T-helper 1 cell treated with Interleukin-12 subunit alpha and Interleukin-12 subunit beta and Interleukin-4 antibody, amounts not matched to agents 30 μg/mL and 1 μg/mL, for 36 hours (primary cell): ENCODE data around the gene OCRL.
"Not testable (repeated sequence)": the region's sequence is repeated elsewhere in the genome, so short reads cannot be mapped to it uniquely, and the experiment has no call there.

Experiments used
- H3K27ac Mint-ChIP-seq: one replicate; pipeline ENCODE4 v1.8.0; 2021; ENCODE audit warnings: mild to moderate bottlenecking, mixed read lengths
- H3K27me3 Mint-ChIP-seq: one replicate; pipeline ENCODE4 v1.8.0; 2021; ENCODE audit warnings: low read depth, mixed read lengths
- H3K36me3 Mint-ChIP-seq: one replicate; pipeline ENCODE4 v1.8.0; 2021; ENCODE audit warnings: low read depth, mixed read lengths
- H3K4me1 Mint-ChIP-seq: one replicate; pipeline ENCODE4 v1.8.0; 2021; ENCODE audit warnings: low read depth, mixed read lengths
- H3K4me3 Mint-ChIP-seq: one replicate; pipeline ENCODE4 v1.8.0; 2021; ENCODE audit warnings: mild to moderate bottlenecking, moderate library complexity, mixed read lengths
- H3K9me3 Mint-ChIP-seq: one replicate; pipeline ENCODE4 v1.8.0; 2021; ENCODE audit warnings: mixed read lengths

Gene OCRL

GRCh38 chrX:129557844-129558480 lies 17.9 kb downstream of the OCRL start:
- no peaks in the 10 kb centered on the region for H3K27me3 Mint-ChIP-seq
- H3K9me3 Mint-ChIP-seq: no peaks in the 10 kb centered on the region
- peaks cover 9% of the 10 kb centered on the region for H3K36me3 Mint-ChIP-seq
- no peaks in the 10 kb centered on the region for H3K4me1 Mint-ChIP-seq
- no peak overlapping the region for H3K27ac Mint-ChIP-seq
- H3K4me3 Mint-ChIP-seq: no peak overlapping the region

DNA sequence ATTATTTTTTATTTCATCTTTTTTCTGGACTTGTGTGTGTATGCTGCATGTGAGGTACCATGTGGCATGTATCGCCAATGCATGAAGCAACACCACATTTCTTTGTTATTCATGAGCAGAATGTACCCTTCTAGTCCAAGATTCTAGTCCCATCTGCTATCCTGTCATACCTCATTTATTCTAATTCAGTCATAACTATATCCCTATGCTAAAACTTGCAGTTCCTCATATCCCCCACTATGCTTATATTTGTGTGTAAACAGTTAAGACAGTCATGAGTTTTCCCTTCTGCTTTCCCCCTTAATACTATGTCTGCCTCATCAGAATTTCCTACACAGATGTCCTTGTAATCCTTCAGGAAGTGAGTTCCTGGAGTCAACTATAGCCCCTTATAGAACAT lies 19.7 kb downstream of the OCRL start:
- Mint-ChIP-seq H3K4me3 (no peak overlapping the region), H3K9me3 (no peaks in the 10 kb centered on the region), H3K27me3 (no peaks in the 10 kb centered on the region), H3K36me3 (peaks cover 11% of the 10 kb centered on the region), H3K27ac (no peak overlapping the region), H3K4me1 (no peaks in the 10 kb centered on the region)

DNA sequence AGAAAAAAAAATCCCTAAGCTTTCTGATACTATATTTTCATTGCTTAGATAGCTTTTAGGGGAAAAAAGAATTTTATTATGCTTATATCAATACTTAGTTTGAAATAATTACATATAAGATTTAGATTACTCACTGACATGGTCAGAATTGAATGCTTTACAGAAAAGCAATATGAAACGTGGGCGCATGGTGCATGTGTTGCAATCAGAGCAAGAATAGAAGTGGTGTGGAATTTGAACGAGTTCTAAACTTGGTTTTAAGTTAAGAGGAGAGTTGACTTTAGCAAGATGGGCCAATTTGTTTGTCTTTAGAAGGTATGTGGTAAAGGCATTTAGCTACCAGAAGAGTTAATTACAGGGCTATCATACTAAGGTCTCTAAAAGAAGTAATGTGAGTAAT lies 21.4 kb downstream of the OCRL start:
- peaks cover 11% of the 10 kb centered on the region for H3K36me3 Mint-ChIP-seq
- no peaks in the 10 kb centered on the region for H3K27me3 Mint-ChIP-seq
- H3K9me3 Mint-ChIP-seq: no peaks in the 10 kb centered on the region
- no peak overlapping the region for H3K27ac Mint-ChIP-seq
- no peak overlapping the region for H3K4me3 Mint-ChIP-seq
- H3K4me1 Mint-ChIP-seq: peaks cover 8% of the 10 kb centered on the region

DNA sequence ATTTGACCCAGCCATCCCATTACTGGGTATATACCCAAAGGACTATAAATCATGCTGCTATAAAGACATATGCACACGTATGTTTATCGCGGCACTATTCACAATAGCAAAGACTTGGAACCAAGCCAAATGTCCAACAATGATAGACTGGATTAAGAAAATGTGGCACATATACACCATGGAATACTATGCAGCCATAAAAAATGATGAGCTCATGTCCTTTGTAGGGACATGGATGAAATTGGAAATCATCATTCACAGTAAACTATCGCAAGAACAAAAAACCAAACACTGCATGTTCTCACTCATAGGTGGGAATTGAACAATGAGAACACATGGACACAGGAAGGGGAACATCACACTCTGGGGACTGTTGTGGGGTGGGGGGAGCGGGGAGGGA lies 24.3 kb downstream of the OCRL start:
- not testable (repeated sequence) for H3K4me1 Mint-ChIP-seq, H3K4me3 Mint-ChIP-seq, H3K27me3 Mint-ChIP-seq, H3K9me3 Mint-ChIP-seq, H3K27ac Mint-ChIP-seq
- peaks cover 11% of the 10 kb centered on the region for H3K36me3 Mint-ChIP-seq

DNA sequence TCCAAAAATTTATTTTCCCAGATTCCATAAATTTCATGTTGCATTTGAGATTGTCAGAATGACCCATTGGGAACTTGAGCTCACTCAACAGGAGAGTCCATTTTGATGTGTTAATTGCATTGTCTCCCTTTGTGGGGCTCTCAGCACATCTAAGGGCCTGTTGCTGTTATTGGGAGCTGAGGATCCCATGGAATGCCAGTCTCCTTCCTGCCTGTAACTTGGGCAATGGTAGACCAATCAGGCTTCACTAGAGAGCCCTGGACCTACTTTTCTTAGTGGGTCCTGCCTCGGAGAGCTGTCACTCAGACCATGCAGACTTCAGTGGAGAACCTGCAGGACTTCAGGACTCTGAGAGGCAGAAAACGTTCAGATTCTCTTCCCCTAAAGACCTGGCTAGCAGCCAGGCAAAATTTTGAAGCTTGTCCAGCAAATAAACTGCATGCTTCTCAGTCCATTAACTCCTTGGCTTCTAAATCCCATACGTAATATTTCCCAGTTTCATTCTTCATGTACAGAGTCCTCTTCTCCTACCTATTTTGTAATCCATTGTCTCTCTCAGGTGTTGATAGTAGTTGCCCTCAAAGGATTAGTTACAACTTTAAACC lies 25.1 kb downstream of the OCRL start:
- Mint-ChIP-seq H3K4me1 (peaks cover 8% of the 10 kb centered on the region), H3K36me3 (peaks cover 11% of the 10 kb centered on the region), H3K9me3 (no peaks in the 10 kb centered on the region), H3K27me3 (no peaks in the 10 kb centered on the region), H3K27ac (no peak overlapping the region), H3K4me3 (no peak overlapping the region)

- Mint-ChIP-seq H3K36me3 (peaks cover 11% of the 10 kb centered on the region), H3K9me3 (no peaks in the 10 kb centered on the region), H3K4me1 (peaks cover 8% of the 10 kb centered on the region), H3K27ac (no peak overlapping the region), H3K4me3 (no peak overlapping the region), H3K27me3 (no peaks in the 10 kb centered on the region)
These were observed 26.0 kb downstream of the OCRL start for GRCh38 chrX:129566073-129566472.

GRCh38 chrX:129568349-129568748 lies 28.3 kb downstream of the OCRL start:
- Mint-ChIP-seq H3K27ac (no peak overlapping the region), H3K4me3 (no peak overlapping the region), H3K36me3 (peaks cover 3% of the 10 kb centered on the region), H3K9me3 (no peaks in the 10 kb centered on the region), H3K27me3 (no peaks in the 10 kb centered on the region), H3K4me1 (peaks cover 8% of the 10 kb centered on the region)

GRCh38 chrX:129572422-129572821 lies 32.4 kb downstream of the OCRL start:
- no peaks in the 10 kb centered on the region for H3K9me3 Mint-ChIP-seq
- H3K4me1 Mint-ChIP-seq: no peaks in the 10 kb centered on the region
- H3K27me3 Mint-ChIP-seq: no peaks in the 10 kb centered on the region
- H3K27ac Mint-ChIP-seq: no peak overlapping the region
- peaks cover 6% of the 10 kb centered on the region for H3K36me3 Mint-ChIP-seq
- no peak overlapping the region for H3K4me3 Mint-ChIP-seq

DNA sequence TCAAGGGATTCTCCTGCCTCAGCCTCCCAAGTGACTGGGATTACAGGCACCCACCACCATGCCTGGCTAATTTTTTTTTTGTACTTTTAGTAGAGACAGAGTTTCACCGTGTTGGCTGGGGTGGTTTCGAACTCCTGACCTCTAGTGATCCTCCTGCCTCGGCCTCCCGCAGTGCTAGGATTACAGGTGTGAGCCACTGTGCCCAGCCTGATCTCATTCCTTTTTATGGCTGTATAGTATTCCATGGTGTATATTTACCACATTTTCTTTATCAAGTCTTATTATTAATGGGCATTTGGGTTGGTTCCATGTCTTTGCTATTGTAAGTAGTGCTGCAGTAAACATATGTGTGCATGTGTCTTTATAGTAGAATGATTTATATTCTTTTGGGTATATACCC lies 33.6 kb downstream of the OCRL start:
- not testable (repeated sequence) for H3K9me3 Mint-ChIP-seq

DNA sequence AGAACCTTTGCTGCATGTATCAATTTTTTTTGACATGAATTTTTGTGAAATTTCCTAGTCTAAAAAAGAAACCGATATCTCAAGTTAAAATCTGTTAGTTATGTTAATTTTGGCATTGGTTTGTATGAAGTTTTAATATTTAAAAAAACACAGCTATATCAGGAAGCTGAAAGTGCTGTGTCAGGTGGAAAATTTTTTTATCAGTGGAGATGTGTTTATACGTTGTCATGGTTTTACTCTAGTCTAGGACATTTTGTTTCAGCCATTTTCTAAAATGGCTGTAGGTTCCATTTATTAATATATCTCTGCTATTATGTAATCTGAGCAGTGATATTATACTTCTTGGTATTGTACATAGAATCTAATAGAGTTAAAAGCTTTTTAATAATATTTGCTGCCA lies 34.2 kb downstream of the OCRL start:
- H3K27ac Mint-ChIP-seq: no peak overlapping the region
- H3K36me3 Mint-ChIP-seq: peaks cover 6% of the 10 kb centered on the region
- no peaks in the 10 kb centered on the region for H3K27me3 Mint-ChIP-seq
- no peaks in the 10 kb centered on the region for H3K4me1 Mint-ChIP-seq
- no peak overlapping the region for H3K4me3 Mint-ChIP-seq
- H3K9me3 Mint-ChIP-seq: no peaks in the 10 kb centered on the region

More for the DNA sequence above, 33.6 kb downstream of the OCRL start:
- H3K4me3 Mint-ChIP-seq, H3K27me3 Mint-ChIP-seq, H3K27ac Mint-ChIP-seq, H3K36me3 Mint-ChIP-seq, H3K4me1 Mint-ChIP-seq: not testable (repeated sequence)

DNA sequence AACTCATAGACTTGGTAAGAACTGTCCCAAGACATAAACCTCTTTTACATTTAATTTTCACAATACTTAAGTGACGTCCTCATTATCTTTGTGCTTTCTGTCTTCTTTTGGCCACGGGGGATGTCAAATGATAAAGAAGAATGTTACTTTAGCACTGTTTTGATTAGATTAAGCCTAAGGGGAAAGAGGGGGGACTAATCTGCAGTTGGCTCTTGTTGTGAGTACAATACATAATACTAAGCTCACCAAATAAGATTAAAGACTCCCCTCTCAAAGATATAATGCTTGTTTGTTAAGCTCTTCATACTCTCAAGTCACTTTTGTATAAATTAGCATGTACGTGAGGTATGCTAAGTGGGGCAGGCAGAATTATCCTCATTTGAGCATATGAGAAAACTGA lies 36.5 kb downstream of the OCRL start:
- Mint-ChIP-seq H3K27me3 (no peaks in the 10 kb centered on the region), H3K4me1 (no peaks in the 10 kb centered on the region), H3K9me3 (no peaks in the 10 kb centered on the region), H3K27ac (no peak overlapping the region), H3K4me3 (no peak overlapping the region), H3K36me3 (peaks cover 6% of the 10 kb centered on the region)

DNA sequence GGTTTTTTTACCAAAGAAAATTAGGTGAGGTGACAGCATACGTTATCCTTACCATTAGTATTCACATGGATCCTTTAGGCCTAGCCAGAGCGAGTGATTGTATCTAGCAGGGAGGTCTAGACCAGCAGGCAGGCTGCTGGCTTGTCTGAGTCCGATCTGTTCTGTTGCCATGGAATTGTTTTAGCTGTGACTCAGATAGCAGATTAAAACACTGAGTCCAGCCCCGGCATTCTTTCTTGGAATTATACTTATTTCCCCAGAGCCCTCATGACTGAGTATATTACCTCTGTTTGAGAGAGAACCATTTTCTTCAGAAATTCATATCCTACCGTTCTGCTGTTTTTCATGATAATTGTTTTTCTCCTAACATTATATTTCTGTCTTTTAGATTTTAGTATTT lies 37.4 kb downstream of the OCRL start:
- no peak overlapping the region for H3K27ac Mint-ChIP-seq
- no peaks in the 10 kb centered on the region for H3K27me3 Mint-ChIP-seq
- H3K4me3 Mint-ChIP-seq: no peak overlapping the region
- H3K4me1 Mint-ChIP-seq: no peaks in the 10 kb centered on the region
- H3K9me3 Mint-ChIP-seq: no peaks in the 10 kb centered on the region
- peaks cover 6% of the 10 kb centered on the region for H3K36me3 Mint-ChIP-seq

- no peaks in the 10 kb centered on the region for H3K27me3 Mint-ChIP-seq
- H3K9me3 Mint-ChIP-seq: no peaks in the 10 kb centered on the region
- H3K27ac Mint-ChIP-seq: no peak overlapping the region
- peaks cover 6% of the 10 kb centered on the region for H3K36me3 Mint-ChIP-seq
- H3K4me1 Mint-ChIP-seq: no peaks in the 10 kb centered on the region
- no peak overlapping the region for H3K4me3 Mint-ChIP-seq
These were observed 37.8 kb downstream of the OCRL start for GRCh38 chrX:129577877-129578276.

GRCh38 chrX:129581904-129582303 lies 41.8 kb downstream of the OCRL start:
- Mint-ChIP-seq H3K27ac (no peak overlapping the region), H3K4me3 (no peak overlapping the region), H3K27me3 (no peaks in the 10 kb centered on the region), H3K36me3 (no peaks in the 10 kb centered on the region), H3K4me1 (no peaks in the 10 kb centered on the region), H3K9me3 (no peaks in the 10 kb centered on the region)

DNA sequence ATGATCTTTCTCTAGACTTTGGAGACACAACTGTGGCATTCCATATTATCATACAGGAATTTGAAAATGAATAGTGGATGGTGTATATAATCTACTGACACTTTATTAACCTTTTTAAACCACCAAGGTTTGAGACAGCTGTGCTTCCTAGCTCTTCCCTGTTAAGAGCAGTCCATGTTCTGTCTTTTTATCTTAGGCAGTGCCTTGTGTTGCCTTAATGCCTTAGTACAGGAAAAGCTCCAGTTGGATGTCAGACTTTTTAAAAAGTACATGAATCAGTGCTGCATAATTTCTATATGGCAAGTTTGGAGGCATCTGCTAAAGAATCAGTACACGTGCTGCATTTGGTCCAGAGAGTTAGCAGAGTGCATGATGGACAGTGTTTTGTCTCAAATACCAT lies 45.1 kb downstream of the OCRL start:
- no peak overlapping the region for H3K27ac Mint-ChIP-seq
- H3K36me3 Mint-ChIP-seq: no peaks in the 10 kb centered on the region
- no peaks in the 10 kb centered on the region for H3K27me3 Mint-ChIP-seq
- H3K4me1 Mint-ChIP-seq: no peaks in the 10 kb centered on the region
- no peaks in the 10 kb centered on the region for H3K9me3 Mint-ChIP-seq
- no peak overlapping the region for H3K4me3 Mint-ChIP-seq

GRCh38 chrX:129585691-129586090 lies 45.6 kb downstream of the OCRL start:
- Mint-ChIP-seq H3K4me3 (no peak overlapping the region), H3K9me3 (no peaks in the 10 kb centered on the region), H3K27me3 (no peaks in the 10 kb centered on the region), H3K4me1 (no peaks in the 10 kb centered on the region), H3K27ac (no peak overlapping the region), H3K36me3 (no peaks in the 10 kb centered on the region)
